HG02943 (cell line): ENCODE results near the gene OSBPL5.
"Not testable (repeated sequence)": the region's sequence is repeated elsewhere in the genome, so short reads cannot be mapped to it uniquely, and the experiment has no call there.

Source experiments
- ATAC-seq: cut with Tn5 transposase; IDR thresholded peaks from one replicate; pipeline ENCODE4 v1.9.1; 2021; ENCODE audit warnings: mild to moderate bottlenecking, low read depth, moderate library complexity; ENCODE audit not compliant: unreplicated experiment

Gene OSBPL5

GRCh38 chr11:3089236-3090061 is 75.7 kb downstream of the OSBPL5 start:
- no peak for ATAC-seq

GRCh38 chr11:3088806-3089205 is 76.3 kb downstream of the OSBPL5 start:
- no peak for ATAC-seq

- no peak for ATAC-seq
Observed at GRCh38 chr11:3087821-3088800, 77.0 kb downstream of the OSBPL5 start.

- no peak for ATAC-seq
Observed at GRCh38 chr11:3087373-3087772, 77.7 kb downstream of the OSBPL5 start.

- ATAC-seq, result no peak
Observed at GRCh38 chr11:3086671-3087150, 78.4 kb downstream of the OSBPL5 start.

- no peak for ATAC-seq
Observed at GRCh38 chr11:3086114-3086513, 79.0 kb downstream of the OSBPL5 start.

- ATAC-seq, result no peak
Observed at GRCh38 chr11:3085052-3085451, 80.1 kb downstream of the OSBPL5 start.

- ATAC-seq, result no peak
Observed at GRCh38 chr11:3083321-3083720, 81.8 kb downstream of the OSBPL5 start.

GRCh38 chr11:3081386-3081751 is 83.7 kb downstream of the OSBPL5 start:
- no peak for ATAC-seq

- no peak for ATAC-seq
Observed at GRCh38 chr11:3080733-3081385, 84.3 kb downstream of the OSBPL5 start.

- no peak for ATAC-seq
Observed at GRCh38 chr11:3080104-3080503, 85.0 kb downstream of the OSBPL5 start.

GRCh38 chr11:3077846-3078440 is 87.2 kb downstream of the OSBPL5 start:
- ATAC-seq, result no peak

- ATAC-seq, result no peak
Observed at GRCh38 chr11:3077189-3077836, 87.8 kb downstream of the OSBPL5 start.

- no peak for ATAC-seq
Observed at GRCh38 chr11:3074912-3075589, 90.1 kb downstream of the OSBPL5 start.

GRCh38 chr11:3073029-3073435 is 92.1 kb downstream of the OSBPL5 start:
- no peak for ATAC-seq

GRCh38 chr11:3069425-3069824 is 95.7 kb downstream of the OSBPL5 start:
- no peak for ATAC-seq

GRCh38 chr11:3066308-3066707 is 98.8 kb downstream of the OSBPL5 start:
- ATAC-seq, result not testable (repeated sequence)

GRCh38 chr11:3064709-3065108 is 100.4 kb downstream of the OSBPL5 start:
- ATAC-seq, result not testable (repeated sequence)

GRCh38 chr11:3063876-3064275 is 101.2 kb downstream of the OSBPL5 start:
- not testable (repeated sequence) for ATAC-seq
